Activated T-cell treated with anti-CD3 and anti-CD28 coated beads, Interleukin-2, amount 50 U/mL, for 24 hours (primary cell): ENCODE measurements around the gene SNAI1.

ENCODE experiments used
- DNase-seq: peaks from one replicate; pipeline ENCODE4 v3.0.0-alpha.2; 2020
- H3K27ac Mint-ChIP-seq: 2 replicates; pipeline ENCODE4 v1.8.0; 2020; ENCODE audit warnings: mild to moderate bottlenecking, mixed read lengths
- H3K27me3 Mint-ChIP-seq: 2 replicates; pipeline ENCODE4 v1.8.0; 2020; ENCODE audit warnings: mixed read lengths
- H3K36me3 Mint-ChIP-seq: 2 replicates; pipeline ENCODE4 v1.8.0; 2020; ENCODE audit warnings: low read depth, mixed read lengths
- H3K4me1 Mint-ChIP-seq: 2 replicates; pipeline ENCODE4 v1.8.0; 2020; ENCODE audit warnings: low read depth, mixed read lengths
- H3K4me3 Mint-ChIP-seq: 2 replicates; pipeline ENCODE4 v1.8.0; 2020; ENCODE audit warnings: mild to moderate bottlenecking, moderate library complexity, mixed read lengths
- H3K9me3 Mint-ChIP-seq: 2 replicates; pipeline ENCODE4 v1.8.0; 2020; ENCODE audit warnings: mixed read lengths

Gene SNAI1

GRCh38 chr20:50023116-50023805 lies 40.5 kb downstream of the SNAI1 start:
- Mint-ChIP-seq H3K27me3 (no peaks in the 10 kb centered on the region), H3K36me3 (no peaks in the 10 kb centered on the region), H3K27ac (no peak overlapping the region), H3K4me1 (peaks cover 3% of the 10 kb centered on the region), H3K4me3 (no peak overlapping the region), H3K9me3 (no peaks in the 10 kb centered on the region)
- no peak for DNase-seq

- Mint-ChIP-seq H3K27ac (no peak overlapping the region), H3K36me3 (no peaks in the 10 kb centered on the region), H3K9me3 (no peaks in the 10 kb centered on the region), H3K4me3 (no peak overlapping the region), H3K4me1 (no peaks in the 10 kb centered on the region), H3K27me3 (no peaks in the 10 kb centered on the region)
- no peak for DNase-seq
These were observed 44.2 kb downstream of the SNAI1 start for GRCh38 chr20:50026746-50027575.

- H3K4me1 Mint-ChIP-seq = no peaks in the 10 kb centered on the region
- H3K4me3 Mint-ChIP-seq = no peak overlapping the region
- no peak overlapping the region for H3K27ac Mint-ChIP-seq
- DNase-seq = no peak
- H3K27me3 Mint-ChIP-seq = no peaks in the 10 kb centered on the region
- H3K36me3 Mint-ChIP-seq = no peaks in the 10 kb centered on the region
- H3K9me3 Mint-ChIP-seq = no peaks in the 10 kb centered on the region
These were observed 44.9 kb downstream of the SNAI1 start for GRCh38 chr20:50027611-50028105.

- no peaks in the 10 kb centered on the region for H3K9me3 Mint-ChIP-seq
- no peaks in the 10 kb centered on the region for H3K27me3 Mint-ChIP-seq
- H3K36me3 Mint-ChIP-seq = no peaks in the 10 kb centered on the region
- H3K4me3 Mint-ChIP-seq = no peak overlapping the region
- H3K4me1 Mint-ChIP-seq = no peaks in the 10 kb centered on the region
- no peak overlapping the region for H3K27ac Mint-ChIP-seq
- DNase-seq = no peak
These were observed 46.4 kb downstream of the SNAI1 start for GRCh38 chr20:50029083-50029696.

- H3K4me1 Mint-ChIP-seq = no peaks in the 10 kb centered on the region
- H3K27ac Mint-ChIP-seq = no peak overlapping the region
- H3K36me3 Mint-ChIP-seq = no peaks in the 10 kb centered on the region
- no peak for DNase-seq
- no peak overlapping the region for H3K4me3 Mint-ChIP-seq
- no peaks in the 10 kb centered on the region for H3K27me3 Mint-ChIP-seq
- no peaks in the 10 kb centered on the region for H3K9me3 Mint-ChIP-seq
These were observed 47.1 kb downstream of the SNAI1 start for GRCh38 chr20:50029697-50030461.

- no peak for DNase-seq
- H3K27ac Mint-ChIP-seq = no peak overlapping the region
- H3K9me3 Mint-ChIP-seq = no peaks in the 10 kb centered on the region
- H3K4me3 Mint-ChIP-seq = no peak overlapping the region
- H3K27me3 Mint-ChIP-seq = no peaks in the 10 kb centered on the region
- no peaks in the 10 kb centered on the region for H3K4me1 Mint-ChIP-seq
- no peaks in the 10 kb centered on the region for H3K36me3 Mint-ChIP-seq
These were observed 50.3 kb downstream of the SNAI1 start for GRCh38 chr20:50032955-50033666.

GRCh38 chr20:50034567-50035180 lies 51.9 kb downstream of the SNAI1 start:
- no peaks in the 10 kb centered on the region for H3K27me3 Mint-ChIP-seq
- no peak overlapping the region for H3K27ac Mint-ChIP-seq
- H3K4me1 Mint-ChIP-seq = no peaks in the 10 kb centered on the region
- no peaks in the 10 kb centered on the region for H3K9me3 Mint-ChIP-seq
- no peak overlapping the region for H3K4me3 Mint-ChIP-seq
- H3K36me3 Mint-ChIP-seq = no peaks in the 10 kb centered on the region
- no peak for DNase-seq

- Mint-ChIP-seq H3K4me1 (peaks cover 2% of the 10 kb centered on the region), H3K36me3 (no peaks in the 10 kb centered on the region), H3K4me3 (no peak overlapping the region), H3K27ac (no peak overlapping the region), H3K9me3 (no peaks in the 10 kb centered on the region), H3K27me3 (no peaks in the 10 kb centered on the region)
- no peak for DNase-seq
These were observed 53.9 kb downstream of the SNAI1 start for GRCh38 chr20:50036703-50037102.

GRCh38 chr20:50037123-50037522 lies 54.3 kb downstream of the SNAI1 start:
- Mint-ChIP-seq H3K27me3 (no peaks in the 10 kb centered on the region), H3K36me3 (no peaks in the 10 kb centered on the region), H3K9me3 (no peaks in the 10 kb centered on the region), H3K27ac (no peak overlapping the region), H3K4me3 (no peak overlapping the region), H3K4me1 (peaks cover 2% of the 10 kb centered on the region)
- no peak for DNase-seq

GRCh38 chr20:50037575-50037974 lies 54.8 kb downstream of the SNAI1 start:
- no peaks in the 10 kb centered on the region for H3K27me3 Mint-ChIP-seq
- H3K27ac Mint-ChIP-seq = no peak overlapping the region
- H3K4me1 Mint-ChIP-seq = peaks cover 2% of the 10 kb centered on the region
- H3K4me3 Mint-ChIP-seq = no peak overlapping the region
- H3K9me3 Mint-ChIP-seq = no peaks in the 10 kb centered on the region
- DNase-seq = no peak
- H3K36me3 Mint-ChIP-seq = no peaks in the 10 kb centered on the region

GRCh38 chr20:50038169-50038568 lies 55.4 kb downstream of the SNAI1 start:
- Mint-ChIP-seq H3K36me3 (no peaks in the 10 kb centered on the region), H3K27ac (no peak overlapping the region), H3K4me1 (peaks cover 2% of the 10 kb centered on the region)

More at GRCh38 chr20:50038169-50038568, 55.4 kb downstream of the SNAI1 start:
- H3K4me3 Mint-ChIP-seq = no peak overlapping the region
- no peak for DNase-seq
- H3K27me3 Mint-ChIP-seq = no peaks in the 10 kb centered on the region
- no peaks in the 10 kb centered on the region for H3K9me3 Mint-ChIP-seq
